ENCODE data around the gene ZBTB3. TPM values are rescaled to one million over a fixed set of nuclear protein-coding genes. Genes with fewer than 3 reads are reported as not detected.
"Not testable (repeated sequence)": the region's sequence is repeated elsewhere in the genome, so short reads cannot be mapped to it uniquely, and the experiment has no call there.

ZBTB3 gene
- total and polyA plus RNA-seq, 5 experiments from 2014 or later = 2.1 to 27.6 (median 6.7) TPM

DNA sequence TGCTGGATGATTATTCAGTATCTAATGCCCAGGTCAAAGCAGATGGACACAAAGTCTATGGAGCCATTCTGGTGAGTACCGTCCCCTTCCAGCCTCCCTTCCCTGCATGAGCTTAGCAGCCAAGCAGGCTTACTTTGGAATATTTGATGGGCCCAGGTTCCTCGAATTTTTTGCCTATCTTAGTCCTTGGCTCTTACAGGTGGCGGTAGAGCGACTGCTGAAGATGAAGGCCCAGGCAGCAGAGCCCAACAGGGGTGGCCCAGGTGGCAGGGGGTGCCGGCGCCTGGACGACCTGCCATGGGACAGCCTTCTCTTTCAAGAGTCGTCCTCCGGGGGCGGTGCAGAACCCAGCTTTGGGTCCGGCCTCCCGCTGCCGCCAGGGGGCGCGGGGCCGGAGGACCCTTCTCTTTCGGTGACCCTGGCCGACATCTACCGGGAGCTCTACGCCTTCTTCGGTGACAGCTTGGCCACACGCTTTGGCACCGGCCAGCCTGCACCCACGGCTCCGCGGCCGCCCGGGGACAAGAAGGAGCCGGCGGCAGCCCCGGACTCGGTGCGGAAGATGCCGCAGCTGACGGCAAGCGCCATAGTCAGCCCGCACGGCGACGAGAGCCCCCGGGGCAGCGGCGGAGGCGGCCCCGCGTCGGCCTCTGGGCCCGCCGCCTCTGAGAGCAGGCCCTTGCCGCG lies 32.5 kb upstream of the ZBTB3 start:
- peaks cover 0 to 32% (median 0%) of the 10 kb centered on the region in 3 donors for H3K36me3 Mint-ChIP-seq
- peaks cover 13 to 48% (median 43%) of the 10 kb centered on the region in 4 donors for H3K4me1 Mint-ChIP-seq
- POLR2A ChIA-PET = interaction anchor here (0.5 to 12.0 kb wide), 28 partner anchors 10 to 233 kb away, joined by 3 to 314 read pairs (median 6); partner anchors contain the start of genes BSCL2, C11orf98, CSKMT and GANAB

DNA sequence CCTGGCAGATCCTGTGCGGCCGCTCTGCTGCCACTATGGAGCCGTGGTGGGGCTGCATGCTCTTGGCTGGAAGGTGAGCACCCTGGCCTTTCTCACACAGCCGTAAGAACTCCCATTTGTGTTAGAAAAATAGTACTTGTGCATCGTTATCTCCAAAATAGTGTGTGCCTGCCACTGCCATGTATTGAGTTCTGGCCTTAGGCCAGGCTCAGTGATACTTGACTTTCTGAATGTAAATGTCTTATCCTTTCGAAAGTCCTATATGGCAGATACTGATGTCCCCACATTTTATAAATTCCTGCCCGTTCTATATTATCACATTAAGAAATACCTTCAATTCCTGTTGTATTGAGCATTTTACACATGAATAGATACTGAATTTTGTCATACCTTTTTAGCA lies 28.8 kb upstream of the ZBTB3 start:
- Mint-ChIP-seq H3K36me3 (peaks cover 0 to 36% (median 0%) of the 10 kb centered on the region in 3 donors), H3K27me3 (no peaks in the 10 kb centered on the region), H3K27ac (peak overlapping the region in 2 of 10 donors; percentile 13 to 15), H3K4me1 (peaks cover 4 to 16% (median 12%) of the 10 kb centered on the region in 4 donors), H3K9me3 (no peaks in the 10 kb centered on the region), H3K4me3 (no peak overlapping the region)
- no peak for DNase-seq
- no peak for ATAC-seq
- POLR2A ChIA-PET = interaction anchor here (0.6 to 12.0 kb wide), 3 partner anchors 52 to 104 kb away, joined by 3 to 314 read pairs (median 5); partner anchors contain the start of genes UBXN1 and WDR74

More for the DNA sequence above, 32.5 kb upstream of the ZBTB3 start:
- peak overlapping the region; percentile 81 to 95 (median 86) for H3K4me3 Mint-ChIP-seq
- ATAC-seq = peak; percentile 69 to 70
- peak; percentile 73 to 90 (median 85) for DNase-seq
- H3K27ac Mint-ChIP-seq = peak overlapping the region; percentile 91 to 97 (median 94)
- no peaks in the 10 kb centered on the region for H3K27me3 Mint-ChIP-seq
- no peaks in the 10 kb centered on the region for H3K9me3 Mint-ChIP-seq

DNA sequence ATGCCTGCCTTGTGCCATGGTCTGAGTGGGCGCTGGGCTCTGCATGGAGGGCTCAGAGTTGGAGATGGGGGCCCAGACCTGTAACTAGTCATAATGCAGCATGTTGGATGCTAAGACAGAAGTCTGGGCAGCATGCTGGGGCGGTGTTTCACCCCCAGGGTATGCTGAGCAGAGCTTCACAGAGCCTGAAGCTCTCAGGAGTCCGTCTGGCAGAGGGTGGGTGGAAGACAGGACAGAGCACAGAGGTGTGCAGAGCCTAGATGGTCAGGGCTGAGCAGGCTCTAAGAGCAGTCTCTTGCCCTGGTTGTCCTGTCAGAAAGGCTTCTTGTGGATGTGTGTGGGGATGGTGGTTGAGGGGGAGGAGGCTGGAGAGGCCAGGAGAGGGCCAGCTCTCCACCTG lies 24.5 kb upstream of the ZBTB3 start:
- H3K36me3 Mint-ChIP-seq = peaks cover 0 to 52% (median 2%) of the 10 kb centered on the region in 3 donors
- no peak for DNase-seq

DNA sequence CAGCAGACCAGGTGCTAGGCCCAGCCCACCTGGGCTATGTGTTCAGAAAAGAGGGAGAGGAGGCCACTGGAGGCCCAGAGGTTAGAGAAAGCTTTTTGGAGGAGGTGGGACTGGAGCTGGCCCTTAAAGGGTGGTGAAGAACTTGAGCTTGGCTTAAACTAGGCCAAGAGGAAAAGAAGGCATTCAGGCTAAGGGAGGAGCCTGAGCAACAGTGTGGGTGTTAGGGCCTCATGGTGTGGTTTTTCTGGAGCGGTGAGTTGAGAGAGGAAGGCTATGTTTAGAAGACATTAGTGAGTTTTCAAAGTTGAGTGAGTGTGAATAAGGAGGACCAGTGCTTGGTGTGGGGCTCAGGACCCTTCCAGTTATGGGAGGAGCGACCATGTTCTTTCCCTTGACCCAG lies 23.4 kb upstream of the ZBTB3 start:
- peaks cover 5 to 11% (median 7%) of the 10 kb centered on the region in 4 donors for H3K4me1 Mint-ChIP-seq
- DNase-seq (no peak), ATAC-seq (no peak)
- H3K27ac Mint-ChIP-seq = peak overlapping the region in 3 of 10 donors; percentile 19 to 74 (median 57)
- H3K27me3 Mint-ChIP-seq = no peaks in the 10 kb centered on the region
- no peaks in the 10 kb centered on the region for H3K9me3 Mint-ChIP-seq
- peaks cover 0 to 41% (median 2%) of the 10 kb centered on the region in 3 donors for H3K36me3 Mint-ChIP-seq
- no peak overlapping the region for H3K4me3 Mint-ChIP-seq
- POLR2A ChIA-PET = interaction anchor here (0.6 to 3.7 kb wide), 3 partner anchors 9 to 41 kb away, joined by 3 to 24 read pairs (median 6); partner anchors contain the start of genes TMEM179B and ZBTB3

More for the DNA sequence above, 24.5 kb upstream of the ZBTB3 start:
- Mint-ChIP-seq H3K27ac (peak overlapping the region in 4 of 10 donors; percentile 51 to 86 (median 57)), H3K4me1 (peaks cover 5 to 10% (median 6%) of the 10 kb centered on the region in 4 donors), H3K9me3 (no peaks in the 10 kb centered on the region), H3K27me3 (no peaks in the 10 kb centered on the region), H3K4me3 (no peak overlapping the region)
- no peak for ATAC-seq
- POLR2A ChIA-PET = interaction anchor here (0.5 kb wide), 1 partner anchor 1406 kb away, joined by 4 read pairs; no protein-coding TSS in a partner anchor

DNA sequence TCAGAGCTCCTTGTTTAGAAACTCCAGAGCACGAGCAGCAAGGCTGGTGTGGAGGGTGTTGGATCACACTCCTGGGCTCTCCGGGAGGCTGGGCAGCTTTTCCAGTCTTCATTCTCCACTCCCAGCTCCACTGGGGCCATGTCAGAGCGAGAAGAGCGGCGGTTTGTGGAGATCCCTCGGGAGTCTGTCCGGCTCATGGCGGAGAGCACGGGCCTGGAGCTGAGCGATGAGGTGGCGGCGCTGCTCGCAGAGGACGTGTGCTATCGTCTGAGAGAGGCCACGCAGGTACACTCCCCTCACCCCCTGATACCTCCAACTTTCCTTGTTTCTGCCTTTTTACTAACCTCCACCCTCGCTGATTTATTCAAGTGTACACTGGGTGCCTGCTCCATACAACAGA lies 21.7 kb upstream of the ZBTB3 start:
- no peaks in the 10 kb centered on the region for H3K9me3 Mint-ChIP-seq
- peaks cover 12 to 25% (median 21%) of the 10 kb centered on the region in 4 donors for H3K4me1 Mint-ChIP-seq
- peak overlapping the region in 4 of 10 donors; percentile 17 to 51 (median 32) for H3K27ac Mint-ChIP-seq
- no peak for DNase-seq
- peak overlapping the region in 1 of 10 donors; percentile 36 for H3K4me3 Mint-ChIP-seq
- POLR2A ChIA-PET = interaction anchor here (0.6 to 3.7 kb wide), 8 partner anchors 11 to 138 kb away, joined by 3 to 24 read pairs (median 4); partner anchors contain the start of genes POLR2G, TMEM179B and ZBTB3
- ATAC-seq = no peak
- peaks cover 0 to 38% (median 2%) of the 10 kb centered on the region in 3 donors for H3K36me3 Mint-ChIP-seq
- no peaks in the 10 kb centered on the region for H3K27me3 Mint-ChIP-seq

DNA sequence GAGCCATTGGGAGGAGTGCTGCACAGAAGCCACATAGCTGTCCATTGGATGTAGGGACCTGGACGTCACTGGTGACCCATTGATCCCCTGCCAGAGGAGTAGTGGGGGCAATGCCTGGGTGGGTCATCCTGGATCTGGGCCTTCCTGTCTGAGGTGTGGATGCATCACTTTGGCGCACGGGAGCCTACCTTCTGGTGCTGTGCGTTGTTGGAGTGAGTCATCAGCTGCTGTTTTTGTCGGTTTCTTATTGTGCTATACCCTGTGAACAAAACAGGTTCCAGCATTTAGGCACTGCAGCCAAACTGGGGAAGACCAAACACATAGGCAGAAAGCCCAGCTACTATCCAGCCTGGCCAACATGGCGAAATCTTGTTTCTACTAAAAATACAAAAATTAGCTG lies 20.4 kb upstream of the ZBTB3 start:
- Mint-ChIP-seq H3K4me1 (peaks cover 18 to 36% (median 33%) of the 10 kb centered on the region in 4 donors), H3K36me3 (peaks cover 0 to 35% (median 2%) of the 10 kb centered on the region in 3 donors), H3K4me3 (no peak overlapping the region), H3K27me3 (no peaks in the 10 kb centered on the region), H3K27ac (no peak overlapping the region), H3K9me3 (no peaks in the 10 kb centered on the region)
- DNase-seq = no peak
- POLR2A ChIA-PET = interaction anchor here (1.3 to 3.7 kb wide), 4 partner anchors 12 to 65 kb away, joined by 3 to 24 read pairs (median 6); partner anchors contain the start of genes POLR2G, TMEM179B and ZBTB3
- ATAC-seq = no peak

DNA sequence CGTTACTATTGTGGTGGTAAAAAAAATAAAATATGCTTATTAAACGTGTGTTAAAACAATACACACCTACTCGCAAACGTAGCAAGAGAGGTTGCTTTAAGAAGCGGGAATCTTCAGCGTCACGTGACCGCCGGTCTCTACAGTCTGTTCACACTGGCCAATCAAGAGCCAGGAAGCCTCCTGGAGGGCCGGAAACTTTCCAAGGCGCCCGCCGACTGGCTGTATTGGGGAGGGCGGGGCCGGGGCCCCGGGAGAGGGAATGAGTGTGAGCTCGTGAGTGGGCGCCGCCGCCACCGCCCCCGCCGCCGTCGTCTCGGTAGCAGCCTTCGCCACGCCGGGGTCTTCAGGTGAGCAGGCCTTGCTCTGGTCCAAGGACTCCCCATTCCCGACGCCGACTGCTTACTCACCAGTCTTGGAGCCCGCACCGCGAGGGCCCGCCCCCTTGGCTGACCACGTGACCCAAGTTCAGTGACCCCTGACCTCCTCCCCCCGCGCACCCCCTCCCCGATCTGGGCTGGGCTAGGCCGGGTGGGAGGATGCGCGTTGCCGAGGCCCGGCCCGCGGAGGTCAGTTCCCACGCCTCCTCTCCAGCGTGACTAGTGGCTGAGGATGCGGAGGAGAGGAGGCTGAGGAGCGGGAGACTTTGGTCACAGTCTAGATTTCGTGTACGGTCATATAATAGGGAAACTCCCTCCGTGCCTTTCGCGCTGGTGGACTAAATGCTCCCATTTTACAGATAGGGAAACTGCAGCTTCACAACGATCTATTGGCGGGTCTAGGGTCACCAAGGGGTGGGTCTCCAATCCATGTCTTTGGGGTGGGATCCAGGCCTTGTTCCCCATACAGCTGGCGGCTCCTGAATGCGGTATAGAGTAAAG lies 17.4 kb upstream of the ZBTB3 start, which contains the start of gene TAF6L:
TAF6L (plus strand) TSS at position 253 of the 878 bp plus-strand sequence. CDS start 4,388 bp downstream, outside the sequence.
- Mint-ChIP-seq H3K9me3 (no peaks in the 10 kb centered on the region), H3K4me1 (peaks cover 15 to 34% (median 32%) of the 10 kb centered on the region in 4 donors), H3K27ac (peak within 1 kb of the TSS; percentile 89 to 98 (median 96)), H3K36me3 (peaks cover 0 to 22% (median 2%) of the 10 kb centered on the region in 3 donors), H3K4me3 (peak within 1 kb of the TSS; percentile 84 to 99 (median 96)), H3K27me3 (no peaks in the 10 kb centered on the region)
- POLR2A ChIA-PET = interaction anchor here (0.7 to 6.2 kb wide), 24 partner anchors 7 to 197 kb away, joined by 3 to 75 read pairs (median 4); partner anchors contain the start of genes BSCL2, C11orf98, CSKMT and EEF1G
- peak; percentile 78 to 93 (median 83) for DNase-seq
- ATAC-seq = peak; percentile 82 to 94

DNA sequence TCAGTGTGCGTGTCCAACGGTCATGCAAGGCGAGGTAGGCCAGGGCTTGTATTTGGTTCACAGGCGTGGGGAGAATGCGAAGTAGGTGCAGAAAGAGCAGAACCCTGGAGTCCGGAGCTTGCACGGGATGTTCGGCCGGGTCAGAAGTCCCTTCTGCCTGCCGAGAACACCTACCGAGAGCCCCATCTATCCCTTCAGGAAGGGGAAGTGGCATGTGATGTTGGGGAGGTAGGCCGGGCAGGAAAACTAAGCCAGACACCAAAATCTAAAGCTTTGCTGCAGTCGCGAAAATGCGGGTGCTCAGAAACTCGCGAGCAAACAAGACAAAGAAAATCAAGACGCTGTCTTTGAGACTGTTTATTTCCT lies 16.8 kb upstream of the ZBTB3 start:
- Mint-ChIP-seq H3K36me3 (peaks cover 0 to 24% (median 4%) of the 10 kb centered on the region in 3 donors), H3K4me1 (peaks cover 19 to 37% (median 32%) of the 10 kb centered on the region in 4 donors), H3K9me3 (no peaks in the 10 kb centered on the region), H3K27me3 (no peaks in the 10 kb centered on the region), H3K4me3 (peak overlapping the region; percentile 84 to 99 (median 96)), H3K27ac (peak overlapping the region; percentile 89 to 98 (median 96))
- POLR2A ChIA-PET = interaction anchor here (0.6 to 6.2 kb wide), 23 partner anchors 10 to 197 kb away, joined by 3 to 75 read pairs (median 4); partner anchors contain the start of genes BSCL2, C11orf98, CSKMT and EEF1G
- no peak for DNase-seq
- ATAC-seq = peak in 1 of 2 donors; percentile 10

DNA sequence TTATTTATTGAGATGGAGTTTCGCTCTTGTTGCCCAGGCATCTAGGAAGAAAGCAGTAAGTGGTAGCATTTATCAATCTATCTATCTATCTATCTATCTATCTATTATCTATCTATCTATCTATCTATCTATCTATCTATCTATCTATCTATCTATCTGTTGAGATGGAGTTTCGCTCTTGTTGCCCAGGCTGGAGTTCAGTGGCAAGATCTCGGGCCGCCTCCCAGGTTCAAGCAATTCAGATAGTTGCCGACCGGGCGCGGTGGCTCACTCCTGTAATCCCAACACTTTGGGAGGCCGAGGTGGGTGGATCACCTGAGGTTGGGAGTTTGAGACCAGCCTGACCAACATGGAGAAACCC lies 6.9 kb upstream of the ZBTB3 start:
- Mint-ChIP-seq H3K27ac (peak overlapping the region in 9 of 10 donors; percentile 53 to 99 (median 98)), H3K4me3 (peak overlapping the region in 9 of 10 donors; percentile 90 to 99 (median 97)), H3K4me1 (peaks cover 12 to 36% (median 26%) of the 10 kb centered on the region in 4 donors), H3K36me3 (peaks cover 0 to 19% (median 1%) of the 10 kb centered on the region in 3 donors)
- not testable (repeated sequence) for H3K27me3 Mint-ChIP-seq, ATAC-seq, H3K9me3 Mint-ChIP-seq, DNase-seq
- POLR2A ChIA-PET = interaction anchor here (0.5 to 5.9 kb wide), 25 partner anchors 7 to 169 kb away, joined by 3 to 85 read pairs (median 6); partner anchors contain the start of genes C11orf98, CSKMT, GANAB and HNRNPUL2

DNA sequence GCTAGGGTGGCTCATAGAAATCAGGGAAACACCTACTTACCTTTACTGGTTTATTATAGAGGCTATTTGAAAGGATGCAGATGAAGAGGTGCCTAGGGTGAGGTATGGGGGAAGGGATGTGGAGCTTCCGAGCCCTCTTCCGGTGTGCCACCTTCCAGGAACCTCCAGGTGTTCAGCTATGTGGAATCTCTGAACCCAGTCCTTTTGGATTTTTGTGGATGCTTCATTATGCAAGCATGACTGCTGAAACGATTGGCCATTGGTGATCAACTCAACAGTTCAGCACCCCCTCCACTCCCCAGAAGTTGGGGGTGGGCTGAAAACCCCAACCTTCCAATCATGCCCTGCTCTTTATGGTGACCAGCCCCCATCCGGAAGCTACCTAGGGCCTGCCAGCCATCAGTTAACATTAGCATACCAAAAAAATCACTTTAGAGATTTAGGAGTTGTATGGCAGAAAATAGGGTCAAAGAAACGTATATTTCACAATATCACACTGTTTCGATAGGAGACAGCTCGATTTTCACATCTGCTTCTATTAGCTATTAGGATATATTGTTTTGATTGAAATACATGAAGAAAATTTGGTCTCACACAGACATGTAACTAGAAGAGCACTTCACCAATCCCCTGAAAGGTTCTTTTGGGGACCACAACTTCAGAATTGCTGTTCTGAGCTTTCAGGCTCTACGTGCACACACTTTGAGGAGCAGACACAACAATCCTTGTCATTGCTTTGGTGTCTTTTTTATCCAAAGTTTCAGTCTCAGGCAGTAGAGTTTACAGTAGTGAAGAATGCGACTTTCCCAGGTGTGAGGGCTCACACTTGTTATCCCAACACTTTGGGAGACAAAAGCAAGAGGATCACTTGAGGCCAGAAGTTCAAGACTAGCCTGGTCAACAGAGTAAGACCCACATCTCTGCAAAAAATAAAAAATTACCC lies 4.2 kb upstream of the ZBTB3 start:
- Mint-ChIP-seq H3K27ac (peak overlapping the region in 1 of 10 donors; percentile 20), H3K4me3 (no peak overlapping the region), H3K36me3 (peaks cover 0 to 6% (median 0%) of the 10 kb centered on the region in 3 donors), H3K9me3 (no peaks in the 10 kb centered on the region), H3K4me1 (peaks cover 14 to 34% (median 31%) of the 10 kb centered on the region in 4 donors), H3K27me3 (no peaks in the 10 kb centered on the region)
- ATAC-seq (no peak), DNase-seq (no peak)
- POLR2A ChIA-PET = interaction anchor here (0.5 to 5.9 kb wide), 7 partner anchors 12 to 106 kb away, joined by 3 to 75 read pairs (median 3); partner anchors contain the start of genes HNRNPUL2 and TAF6L
